Adipocyte (in vitro differentiated cells): ENCODE data around the gene E2F6.

Source experiments
- DNase-seq: peaks from one replicate; pipeline ENCODE4 v3.0.0-alpha.2; 2015; ENCODE audit warnings: low read depth
- H3K27me3 ChIP-seq: replicated peaks from 2 replicates; pipeline ENCODE4 v1.7.0; 2013; ENCODE audit warnings: mild to moderate bottlenecking, low read length, moderate library complexity; ENCODE audit not compliant: control insufficient read depth, insufficient read depth
- H3K36me3 ChIP-seq: 2 replicates; pipeline ENCODE4 v1.7.0; 2013; ENCODE audit warnings: low read length, mild to moderate bottlenecking, moderate library complexity; ENCODE audit not compliant: control insufficient read depth, insufficient read depth, severe bottlenecking
- H3K4me1 ChIP-seq: 2 replicates; pipeline ENCODE4 v1.7.0; 2013; ENCODE audit warnings: mild to moderate bottlenecking, low read length, moderate library complexity; ENCODE audit not compliant: control insufficient read depth, insufficient read depth
- H3K4me3 ChIP-seq: 2 replicates; pipeline ENCODE4 v1.7.0; 2013; ENCODE audit warnings: mild to moderate bottlenecking, low read length, moderate library complexity
- H3K9ac ChIP-seq: 2 replicates; pipeline ENCODE4 v1.7.0; 2013; ENCODE audit warnings: mild to moderate bottlenecking, low read length, moderate library complexity
- H3K9me3 ChIP-seq: 2 replicates; pipeline ENCODE4 v1.7.0; 2013; ENCODE audit warnings: mild to moderate bottlenecking, low read length, moderate library complexity; ENCODE audit not compliant: control insufficient read depth

E2F6 gene

DNA sequence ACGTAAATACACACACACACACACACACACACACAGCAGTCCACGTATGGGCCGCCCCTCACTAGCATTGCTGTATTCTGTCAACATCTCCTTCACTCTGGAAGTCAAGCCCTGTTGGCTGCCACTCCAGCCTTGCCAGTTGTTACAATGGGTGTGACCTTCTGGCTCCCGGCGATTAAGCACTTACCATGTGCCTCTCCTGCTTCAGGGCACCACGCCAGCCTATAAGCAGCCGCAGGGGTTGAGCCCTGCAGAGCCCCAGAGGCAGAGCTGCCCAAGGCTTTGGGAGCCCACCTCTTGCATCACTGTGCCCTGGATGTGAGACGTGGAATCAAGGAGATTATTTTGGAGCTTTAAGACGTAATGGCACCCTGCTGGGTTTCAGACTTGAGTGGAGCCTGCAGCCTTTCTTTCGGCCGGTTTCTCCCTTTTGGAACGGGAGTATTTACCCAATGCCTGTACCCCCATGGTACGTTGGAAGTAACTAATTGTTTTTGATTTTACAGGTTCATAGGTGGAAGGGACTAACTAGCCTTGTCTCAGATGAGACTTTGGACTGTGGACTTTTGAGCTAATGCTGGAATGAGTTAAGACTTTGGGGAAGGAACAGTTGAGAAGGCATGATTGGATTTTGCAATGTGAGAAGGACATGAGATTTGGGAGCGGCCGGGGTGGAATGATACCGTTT lies 67.1 kb downstream of the E2F6 start:
- Histone ChIP-seq H3K4me1 (peaks cover 16% of the 10 kb centered on the region), H3K9ac (no peak overlapping the region), H3K27me3 (no peaks in the 10 kb centered on the region), H3K36me3 (no peaks in the 10 kb centered on the region), H3K4me3 (no peak overlapping the region), H3K9me3 (no peaks in the 10 kb centered on the region)
- no peak for DNase-seq

DNA sequence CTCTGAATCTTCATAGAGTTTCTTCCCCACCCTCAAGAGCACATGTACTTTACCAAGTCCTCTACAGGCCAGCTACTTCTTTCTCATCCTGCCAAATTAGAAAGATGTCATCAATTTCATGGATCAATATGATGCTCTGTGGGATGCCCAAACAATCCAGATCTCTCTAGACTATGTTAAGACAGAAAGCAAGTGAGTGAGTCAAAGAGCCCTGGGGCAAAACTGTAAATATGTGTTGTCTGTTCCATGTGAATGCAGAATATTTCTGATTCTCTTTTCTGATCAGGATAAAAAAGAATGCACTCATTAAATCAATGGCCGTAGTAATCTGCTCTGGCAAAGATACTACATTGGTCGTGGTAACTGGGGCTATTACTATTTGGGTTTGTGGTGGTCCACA lies 68.4 kb downstream of the E2F6 start:
- DNase-seq = peak; percentile 60
- Histone ChIP-seq H3K4me1 (peaks cover 22% of the 10 kb centered on the region), H3K27me3 (no peaks in the 10 kb centered on the region), H3K9ac (no peak overlapping the region), H3K9me3 (no peaks in the 10 kb centered on the region), H3K4me3 (no peak overlapping the region), H3K36me3 (no peaks in the 10 kb centered on the region)

DNA sequence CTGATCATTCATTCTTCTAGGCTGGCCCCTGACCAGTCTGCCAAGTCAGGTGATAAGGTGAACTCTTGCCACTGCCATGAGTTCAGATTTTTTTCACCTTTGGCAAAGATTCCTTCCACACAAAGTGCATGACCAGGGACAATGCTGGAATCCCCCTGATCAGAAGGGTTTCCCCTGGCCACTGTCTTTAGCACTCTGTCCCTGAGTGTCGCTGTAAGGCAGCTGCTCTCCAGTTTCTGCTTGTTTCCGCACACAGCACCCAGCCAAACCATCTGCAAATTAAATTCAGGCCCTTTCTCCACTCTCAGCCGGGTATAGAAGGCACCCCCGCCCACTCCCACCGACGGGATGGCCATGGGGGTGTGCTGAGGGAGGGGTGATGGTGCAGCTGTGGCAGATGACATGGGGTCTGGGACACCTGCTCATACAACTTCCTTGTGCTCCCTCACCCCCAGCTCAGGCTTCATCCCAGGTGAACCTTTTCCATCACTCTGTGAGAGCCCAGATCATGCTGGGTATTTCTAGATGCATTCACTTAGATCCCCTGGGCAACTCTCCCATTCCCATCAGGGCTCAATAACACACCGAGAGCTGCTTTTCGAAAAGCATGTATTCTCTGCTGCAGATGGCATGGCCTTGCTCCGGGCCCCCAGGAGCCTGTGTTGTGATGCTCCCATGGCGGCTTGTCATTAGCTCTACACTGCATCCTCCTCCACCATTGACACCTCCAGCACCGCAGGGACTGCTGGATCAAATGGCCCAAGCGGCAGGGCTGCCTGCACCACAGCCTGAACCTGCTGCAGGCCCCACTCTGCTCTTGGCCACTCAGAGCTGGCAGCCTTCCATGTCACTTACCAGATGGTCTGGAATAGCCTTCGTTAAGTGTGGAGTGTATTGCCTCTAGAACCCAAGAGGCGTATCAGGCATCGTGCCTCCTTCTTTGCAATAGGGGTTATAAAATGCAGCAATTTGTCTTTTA lies 69.2 kb downstream of the E2F6 start:
- H3K9ac ChIP-seq = no peak overlapping the region
- H3K4me1 ChIP-seq = peaks cover 29% of the 10 kb centered on the region
- H3K27me3 ChIP-seq = no peaks in the 10 kb centered on the region
- no peaks in the 10 kb centered on the region for H3K9me3 ChIP-seq
- no peak overlapping the region for H3K4me3 ChIP-seq
- DNase-seq = no peak
- no peaks in the 10 kb centered on the region for H3K36me3 ChIP-seq

DNA sequence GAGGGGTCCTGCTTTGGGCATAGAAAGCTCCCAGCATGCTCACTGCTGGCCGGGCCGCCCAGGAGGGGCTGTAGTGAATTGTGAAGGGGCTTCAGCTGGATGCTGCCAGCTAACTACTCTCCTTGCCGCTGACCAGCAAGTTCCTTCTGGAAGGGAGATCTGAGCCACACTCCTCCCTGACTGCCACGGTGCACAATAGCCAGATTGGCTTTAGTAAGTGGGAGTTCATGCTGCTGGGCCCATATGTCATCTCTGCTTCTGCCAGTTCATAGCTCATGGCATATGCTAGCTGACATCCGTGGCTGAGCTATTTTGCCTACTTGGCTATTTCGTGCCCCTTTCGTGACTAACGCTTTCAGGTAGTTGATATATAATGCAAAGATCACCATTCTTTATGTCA lies 69.9 kb downstream of the E2F6 start:
- Histone ChIP-seq H3K9ac (no peak overlapping the region), H3K36me3 (no peaks in the 10 kb centered on the region), H3K4me1 (peaks cover 34% of the 10 kb centered on the region), H3K4me3 (no peak overlapping the region), H3K27me3 (no peaks in the 10 kb centered on the region), H3K9me3 (no peaks in the 10 kb centered on the region)
- DNase-seq = no peak

DNA sequence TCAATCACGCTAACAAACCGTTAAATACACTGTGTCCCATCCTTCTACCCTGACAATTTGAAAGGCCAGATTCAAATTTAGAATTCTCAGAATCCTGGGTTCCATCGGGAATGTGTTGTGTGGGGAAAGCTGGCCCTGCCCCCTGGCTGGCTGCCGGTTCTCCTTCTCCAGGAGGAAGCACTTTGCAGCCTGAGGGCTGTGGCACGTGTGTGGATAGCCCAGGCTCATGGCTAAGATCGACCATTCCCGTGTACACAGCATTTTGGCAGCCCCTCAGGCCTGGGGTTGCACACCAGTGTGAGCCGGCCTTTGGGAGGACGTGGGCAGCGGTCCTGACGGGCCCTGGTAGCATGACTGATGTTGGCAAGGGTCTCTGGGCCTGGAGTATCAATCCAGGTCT lies 70.6 kb downstream of the E2F6 start:
- DNase-seq = no peak

More for the DNA sequence above, 70.6 kb downstream of the E2F6 start:
- Histone ChIP-seq H3K9ac (no peak overlapping the region), H3K27me3 (no peaks in the 10 kb centered on the region), H3K4me3 (no peak overlapping the region), H3K4me1 (peaks cover 34% of the 10 kb centered on the region), H3K9me3 (no peaks in the 10 kb centered on the region), H3K36me3 (no peaks in the 10 kb centered on the region)
